NCI-H345 (cell line): ENCODE measurements around the gene RSRC1.
A peak's percentile ranks its signal among the peaks of the same experiment; 100 is the strongest.
"Not testable (repeated sequence)": the region's sequence is repeated elsewhere in the genome, so short reads cannot be mapped to it uniquely, and the experiment has no call there.

Experiments used
- DNase-seq: peaks from one replicate; lab custom pipeline; 2025; lab: John Stamatoyannopoulos, UW

RSRC1 gene

DNA sequence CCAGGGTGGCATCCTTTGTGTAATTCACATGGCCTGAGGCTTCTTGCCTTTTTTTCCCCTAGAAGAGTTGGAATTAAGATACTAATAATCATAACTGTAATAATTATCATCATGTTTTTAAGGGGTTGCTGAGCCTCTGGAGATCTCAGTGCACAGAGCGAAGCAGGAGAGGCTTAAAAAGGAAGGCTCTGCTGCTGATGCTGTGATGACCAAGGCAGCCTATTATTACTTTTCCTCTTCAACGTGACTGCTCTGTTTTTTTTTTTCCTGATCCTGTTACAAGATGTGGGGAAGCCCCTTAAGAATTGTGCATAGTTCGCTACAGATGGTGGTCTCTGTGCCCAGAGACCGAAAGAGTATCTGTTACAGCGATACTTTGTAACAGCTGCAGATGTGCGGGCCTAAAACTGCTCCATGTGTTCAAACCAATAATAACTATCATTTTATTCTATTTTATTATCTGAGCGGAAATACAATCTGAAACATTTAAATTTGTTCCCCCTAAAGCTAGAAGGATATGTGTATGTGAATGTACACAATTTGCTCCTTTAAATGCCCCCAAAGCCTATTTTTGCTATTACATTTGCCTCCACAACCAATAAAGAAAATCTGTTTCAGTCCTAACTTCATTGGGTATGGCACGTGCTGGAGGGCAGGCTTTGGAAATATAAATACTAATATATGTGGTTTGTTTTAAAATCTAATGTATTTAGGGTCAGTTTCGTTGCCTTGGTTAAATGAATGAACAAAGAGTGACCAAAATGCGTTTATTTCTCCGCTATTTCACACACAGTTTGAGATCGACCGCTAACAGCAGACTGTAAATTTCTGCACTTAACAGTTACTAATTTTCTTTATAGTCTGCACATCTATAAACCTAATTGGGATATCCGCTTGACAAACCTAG, 8.3 kb upstream of the RSRC1 start:
- no peak for DNase-seq

DNA sequence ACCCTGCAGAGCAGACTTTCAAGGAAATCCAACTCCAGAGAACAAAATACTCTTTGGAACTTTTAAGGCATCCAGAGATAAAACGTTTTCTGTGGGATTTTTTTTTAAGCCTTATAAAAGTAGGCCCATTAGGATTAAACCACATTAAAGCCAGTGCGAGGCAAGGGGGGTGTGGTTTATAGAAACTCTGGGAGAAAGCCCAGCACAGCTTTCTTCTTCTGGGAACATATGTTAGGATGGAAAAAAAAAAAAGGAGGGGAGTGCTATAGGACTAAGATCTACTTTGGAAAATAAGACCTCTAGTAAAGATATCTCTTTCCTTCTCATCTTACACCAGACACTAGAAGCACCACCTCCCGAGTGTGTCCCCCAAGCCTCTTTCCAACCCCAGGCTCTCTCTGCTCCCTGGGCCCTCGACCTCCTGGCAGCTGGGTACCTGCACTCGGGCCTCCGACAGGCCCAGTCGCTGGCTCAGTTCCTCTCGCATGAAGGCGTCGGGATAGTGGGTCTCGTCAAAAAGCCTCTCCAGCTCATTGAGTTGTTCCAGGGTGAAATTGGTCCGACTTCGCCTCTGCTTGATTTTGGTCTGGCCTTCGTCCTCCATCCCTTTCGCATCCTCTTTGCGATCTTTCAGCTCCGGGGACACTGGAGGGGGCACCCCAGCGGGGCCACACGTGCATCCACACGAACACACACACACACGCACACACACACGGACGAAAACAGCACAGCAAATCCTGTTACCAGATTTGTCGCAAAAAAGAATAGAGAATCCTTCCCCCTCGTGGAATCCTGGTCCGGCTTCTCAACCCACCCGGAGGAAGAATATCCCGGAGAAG, 7.4 kb upstream of the RSRC1 start:
- DNase-seq: no peak

DNA sequence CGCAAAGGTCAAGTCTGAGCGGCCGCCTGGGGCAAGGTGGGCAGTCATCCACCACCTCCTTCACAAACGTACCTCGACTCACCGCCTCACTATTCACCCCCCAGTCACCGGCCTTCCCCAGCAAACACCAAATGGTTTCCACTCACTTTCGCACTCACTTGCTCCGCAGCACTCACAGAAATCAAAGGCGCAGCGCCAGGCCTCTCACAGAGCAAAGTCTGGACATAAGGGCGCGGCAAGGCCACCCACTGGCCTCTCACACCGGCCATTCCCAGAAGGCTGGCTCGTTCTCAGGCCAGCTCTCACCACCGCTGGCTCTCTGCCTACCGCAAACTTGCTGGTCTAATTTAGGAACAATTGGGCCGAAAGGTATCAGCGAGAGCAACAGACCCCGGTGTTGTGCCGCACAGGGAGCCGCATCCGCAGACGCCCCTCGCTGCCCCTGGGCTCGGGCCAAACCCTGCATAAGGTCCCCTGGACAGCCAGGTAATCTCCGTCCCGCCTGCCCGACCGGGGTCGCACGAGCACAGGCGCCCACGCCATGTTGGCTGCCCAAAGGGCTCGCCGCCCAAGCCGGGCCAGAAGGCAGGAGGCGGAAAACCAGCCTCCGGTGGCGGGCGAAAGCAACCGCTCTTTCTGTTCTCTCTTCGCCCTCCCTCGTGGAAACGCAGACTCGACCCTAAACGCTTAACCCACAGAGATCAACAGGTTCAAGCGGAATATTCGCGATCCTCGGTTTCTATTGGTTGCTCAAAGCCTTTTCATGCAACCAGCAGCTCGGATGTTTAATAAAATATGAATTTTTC, 6.6 kb upstream of the RSRC1 start:
- DNase-seq: no peak

DNA sequence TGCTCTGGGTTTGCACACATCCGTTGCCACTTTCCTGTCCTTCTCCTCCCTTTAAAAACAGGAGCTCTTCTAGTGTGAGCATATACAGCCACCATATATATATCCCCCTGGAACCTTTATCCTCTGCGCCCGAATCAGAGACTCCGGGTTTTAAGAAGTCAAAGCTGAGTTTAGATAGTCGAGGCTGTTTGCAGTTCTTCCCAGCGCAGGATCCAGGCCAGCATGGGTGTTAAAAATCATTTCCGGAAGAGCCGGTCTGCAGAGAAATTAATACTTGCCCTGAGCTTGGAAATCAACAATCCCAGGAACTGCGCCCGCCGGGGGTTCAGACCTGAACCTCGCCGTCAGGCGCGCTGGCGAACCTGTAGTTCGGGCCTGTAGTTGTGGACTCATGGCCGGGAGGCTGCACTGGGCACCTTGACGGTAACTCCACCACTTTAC, 6.0 kb upstream of the RSRC1 start:
- DNase-seq: no peak

DNA sequence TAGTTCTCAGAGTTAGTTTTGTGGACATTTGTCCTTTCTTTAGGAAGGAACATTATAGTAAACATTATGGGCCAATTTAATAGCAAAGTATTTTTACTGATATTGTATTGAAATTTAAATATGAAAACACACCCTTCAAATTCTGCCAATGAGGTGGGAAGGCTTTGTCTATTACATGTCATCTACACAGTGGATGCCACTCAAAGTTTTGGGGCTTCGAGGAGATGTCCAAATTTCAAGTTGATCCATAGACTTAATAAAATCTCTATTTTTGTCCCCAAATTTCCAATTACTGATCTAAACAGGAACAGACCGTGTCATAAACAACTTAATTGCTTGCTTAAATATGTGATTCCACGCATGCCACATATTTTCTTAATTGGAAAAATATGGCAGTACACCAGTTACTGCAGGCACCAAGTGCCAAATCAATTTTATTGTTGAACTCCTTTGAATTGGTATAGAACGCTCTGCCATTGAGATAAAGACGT, 5.4 kb upstream of the RSRC1 start:
- DNase-seq: no peak

DNA sequence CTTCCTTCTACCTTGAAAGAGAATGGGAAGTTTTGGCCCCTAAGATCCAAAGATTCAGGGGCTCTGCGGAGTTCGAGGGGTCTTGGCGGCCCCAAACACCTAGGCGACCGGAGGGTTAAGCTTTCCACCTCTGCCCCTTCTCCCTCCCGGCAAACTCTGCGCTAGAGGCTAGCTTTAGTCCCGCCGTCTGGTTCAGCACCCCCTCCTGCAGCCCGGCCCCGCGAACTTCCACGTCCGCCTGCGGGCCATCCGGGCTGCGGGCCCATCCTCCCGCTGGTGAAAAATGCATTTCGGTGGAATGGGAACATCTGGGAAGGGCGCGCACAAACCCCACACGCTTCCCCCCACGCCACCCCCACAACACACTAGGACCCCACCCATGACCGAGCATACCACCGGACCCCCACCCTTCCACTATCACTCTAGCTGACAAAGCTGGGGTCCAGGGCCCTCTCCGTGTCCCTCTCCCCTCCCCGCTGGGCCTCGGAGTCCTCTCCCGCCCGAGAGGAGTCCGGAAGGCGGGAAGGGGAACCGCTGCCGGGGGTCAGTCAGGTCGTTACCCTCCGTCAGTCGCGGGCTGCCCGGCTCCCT, 4.7 kb upstream of the RSRC1 start:
- no peak for DNase-seq

DNA sequence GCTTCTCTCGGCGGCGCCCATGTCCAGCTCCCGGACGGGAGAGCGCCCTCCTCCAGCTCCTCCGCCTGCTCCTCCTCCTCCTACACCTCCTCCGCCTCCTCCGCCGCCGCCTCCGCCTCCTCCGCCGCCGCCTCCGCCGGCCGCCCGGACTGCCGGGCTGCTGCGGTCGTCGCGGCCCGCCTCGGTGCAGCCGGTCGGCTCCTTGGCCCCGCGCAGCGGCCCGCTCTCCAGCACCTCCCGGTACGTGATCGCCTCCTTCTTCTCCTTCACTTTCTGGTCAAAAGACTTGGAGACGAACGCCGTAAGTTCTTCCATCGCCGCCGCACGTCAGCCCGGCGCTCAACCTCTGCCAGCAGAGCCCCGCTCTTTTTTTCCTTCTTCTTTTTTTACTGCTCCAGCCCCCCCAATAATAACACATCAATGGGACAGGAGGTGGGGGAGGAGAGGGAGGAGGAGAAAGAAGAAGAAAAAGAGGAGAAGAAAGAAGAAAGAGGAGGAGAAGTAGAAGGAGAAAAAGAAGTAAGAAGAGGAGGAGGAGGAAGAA, 4.1 kb upstream of the RSRC1 start:
- peak; percentile 21 for DNase-seq

DNA sequence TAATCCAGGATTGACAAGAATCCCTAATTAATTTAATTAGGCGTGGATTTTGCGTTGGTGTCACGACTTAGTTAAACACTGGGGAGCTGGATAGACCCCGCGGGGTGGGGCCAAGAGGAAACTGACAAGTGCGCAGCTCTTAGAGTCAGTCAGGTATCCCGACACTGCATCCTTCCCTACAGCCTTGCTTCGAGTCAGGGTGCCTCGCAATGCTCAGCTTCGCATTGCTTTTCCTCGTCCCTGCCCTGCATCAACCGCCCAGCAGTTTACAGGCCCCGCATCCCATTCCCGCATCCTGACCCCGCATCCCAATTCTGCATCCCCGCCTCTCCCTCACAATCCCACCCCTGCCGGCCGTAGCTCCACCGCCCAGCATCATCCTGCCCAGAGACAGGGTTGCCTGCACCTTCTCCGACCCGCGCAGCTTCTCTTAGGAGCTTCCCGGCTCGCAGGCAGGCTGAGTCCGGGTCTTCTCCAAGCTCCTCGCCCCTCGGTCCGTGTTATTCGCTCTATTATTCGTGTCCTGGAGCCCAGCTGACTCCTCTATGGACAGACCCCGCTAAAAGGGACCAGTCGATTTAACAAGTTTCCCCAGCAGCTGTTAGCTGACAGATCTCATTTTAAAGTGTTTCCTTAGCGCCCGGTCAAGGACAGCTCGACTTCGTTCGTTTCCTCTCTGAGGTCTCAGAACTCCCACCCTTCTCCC, 3.0 kb upstream of the RSRC1 start:
- DNase-seq: peak; percentile 53

DNA sequence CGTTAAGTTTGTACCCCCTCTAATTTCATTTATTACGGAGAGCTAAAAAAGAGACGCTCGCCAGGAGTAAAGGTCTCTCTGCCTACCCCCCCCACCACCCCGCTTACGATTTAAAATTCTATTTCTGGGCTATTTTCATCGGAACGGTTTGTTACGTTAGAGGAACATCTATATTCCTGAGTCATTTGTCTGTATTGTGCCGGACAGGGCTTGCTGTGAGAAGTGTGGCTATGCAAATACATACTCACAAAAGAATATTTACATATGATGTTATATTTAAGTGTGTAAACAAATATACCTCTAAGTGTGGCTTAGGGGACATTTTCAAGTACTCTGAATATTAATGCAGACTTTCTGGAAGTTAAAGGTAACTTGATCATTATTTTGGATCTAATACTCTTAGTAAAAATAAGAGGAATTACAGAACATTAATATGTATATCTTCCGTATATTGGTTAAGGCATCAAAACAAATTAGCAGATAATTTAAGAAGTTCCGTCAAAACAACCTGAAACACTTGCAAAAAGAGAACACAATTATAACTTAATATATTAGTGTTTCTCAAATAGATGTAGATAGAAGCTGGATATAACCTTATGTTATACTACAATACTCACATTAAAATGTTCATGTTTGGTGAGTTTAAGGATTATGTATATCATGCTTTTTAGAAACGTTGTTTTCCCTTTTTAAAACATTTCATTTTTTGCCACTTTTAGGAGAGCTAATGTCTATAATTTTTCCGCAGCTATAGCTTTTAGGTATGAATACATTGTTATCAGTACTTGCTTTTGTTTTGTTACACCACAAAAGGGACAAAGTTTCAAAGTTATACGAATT, 2.1 kb upstream of the RSRC1 start:
- DNase-seq: no peak

DNA sequence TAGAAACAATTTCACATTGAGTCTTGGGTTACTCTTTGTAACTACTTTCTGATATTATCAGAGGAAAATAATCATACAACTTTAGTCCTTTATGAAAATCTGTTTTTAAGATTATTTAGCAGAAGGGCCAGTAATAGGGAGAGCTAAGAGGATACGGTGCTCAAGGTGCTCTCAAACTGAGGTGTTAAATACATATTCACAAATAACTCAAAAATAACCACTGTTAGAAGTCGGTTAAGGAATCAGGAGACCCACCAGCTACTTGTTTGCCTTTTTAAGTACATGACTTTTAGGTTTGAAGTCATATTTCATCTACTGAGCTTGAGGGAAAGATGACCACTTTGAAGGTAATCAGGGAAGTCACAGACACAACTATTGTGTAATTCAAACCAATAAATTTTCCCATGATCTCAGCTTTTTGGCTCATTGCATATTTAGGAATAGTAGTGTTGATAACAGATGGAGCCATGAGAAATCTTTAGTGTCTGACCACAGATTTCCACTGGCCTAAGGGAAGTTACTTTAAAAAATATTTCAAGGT, 1.4 kb upstream of the RSRC1 start:
- no peak for DNase-seq

DNA sequence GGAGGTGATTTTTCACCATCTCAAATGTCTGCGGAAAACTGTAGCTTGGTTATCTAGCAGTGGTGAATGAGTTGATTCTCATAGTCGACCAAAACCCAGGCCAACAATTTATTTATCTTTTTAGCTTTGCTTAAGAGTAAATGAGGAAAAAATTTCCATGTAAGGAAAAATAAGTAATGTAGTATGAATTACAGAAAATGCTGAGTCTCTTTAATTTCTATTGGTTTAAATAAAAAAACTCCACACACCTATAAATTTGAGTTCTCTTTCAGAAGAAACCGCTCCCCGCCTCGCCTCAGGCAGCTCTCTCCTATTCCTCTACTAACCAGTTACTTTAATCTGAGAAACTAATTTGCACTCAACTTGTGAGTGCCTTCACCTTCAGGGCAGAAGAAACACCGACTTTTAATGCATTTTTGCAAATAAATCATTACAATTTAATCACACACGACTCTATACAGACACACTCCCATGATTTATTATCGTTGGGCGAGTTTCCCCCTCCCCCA, 540 bp upstream of the RSRC1 start:
- DNase-seq: no peak

DNA sequence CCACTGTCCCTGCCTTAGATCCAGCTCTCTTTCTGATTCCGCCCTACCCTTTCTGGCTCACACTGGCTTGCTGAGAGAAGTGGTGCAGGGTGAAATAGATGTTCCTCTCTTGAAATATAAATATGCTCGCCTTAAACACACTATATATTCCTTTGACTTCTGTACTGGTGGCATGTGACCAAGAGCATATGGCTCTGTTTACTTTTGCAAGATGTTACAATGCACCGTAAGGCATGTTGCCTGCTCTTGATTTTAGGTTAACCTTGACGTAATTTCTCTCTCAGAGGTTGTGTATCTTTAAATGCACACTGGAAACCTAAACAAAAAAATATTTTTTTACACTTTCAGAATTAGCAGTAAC, 749 bp downstream of the RSRC1 start:
- no peak for DNase-seq

DNA sequence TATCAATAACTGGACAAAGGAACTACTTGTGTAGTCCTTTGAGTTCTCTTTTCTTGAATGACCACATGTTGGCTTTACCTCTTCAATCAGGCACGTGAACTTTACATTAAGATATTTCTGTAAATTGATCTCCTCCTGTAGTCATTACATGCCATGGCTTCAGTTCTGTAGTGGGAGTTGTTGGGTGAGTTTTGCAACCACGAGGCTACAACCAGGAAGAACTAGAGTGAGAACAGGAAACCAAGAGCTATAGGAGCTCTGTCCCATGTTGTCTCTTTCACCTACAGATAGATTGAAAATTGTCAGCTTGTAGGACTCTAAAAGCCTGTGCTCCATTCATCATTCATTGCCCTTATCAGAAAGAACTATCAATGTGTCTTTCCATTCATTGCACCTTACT, 2.0 kb downstream of the RSRC1 start:
- no peak for DNase-seq

DNA sequence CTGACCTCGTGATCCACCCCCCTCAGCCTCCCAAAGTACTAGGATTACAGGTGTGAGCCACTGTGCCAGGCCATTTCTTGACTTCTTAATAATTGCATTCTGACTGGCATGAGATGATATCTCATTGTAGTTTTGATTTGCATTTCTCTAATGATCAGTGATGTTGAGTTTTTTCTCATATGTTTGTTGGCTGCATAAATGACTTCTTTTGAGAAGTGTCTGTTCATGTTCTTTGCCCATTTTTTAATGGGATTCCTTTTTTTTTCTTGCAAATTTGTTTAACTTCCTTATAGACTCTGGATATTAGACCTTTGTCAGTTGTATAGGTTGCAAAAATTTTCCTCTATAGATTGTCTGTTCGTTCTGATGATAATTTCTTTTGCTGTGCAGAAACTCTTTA, 3.7 kb downstream of the RSRC1 start:
- not testable (repeated sequence) for DNase-seq

DNA sequence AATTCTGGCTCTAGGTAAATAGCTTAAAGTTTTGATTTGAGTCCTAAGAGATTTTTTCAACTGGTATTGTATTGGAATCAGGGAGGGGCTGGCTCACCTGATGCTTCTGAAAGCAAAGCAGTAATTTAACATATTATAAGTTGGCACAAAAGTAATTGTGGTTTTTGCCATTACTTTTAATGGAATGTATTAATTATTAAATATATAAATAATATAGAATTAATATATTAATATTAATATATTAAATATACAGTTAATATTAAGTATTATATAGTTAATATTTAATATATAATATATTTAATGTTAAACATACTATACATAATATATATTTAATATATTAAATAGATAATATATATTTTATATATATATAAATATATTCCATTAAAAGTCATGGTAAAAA, 10.4 kb downstream of the RSRC1 start:
- DNase-seq: no peak

DNA sequence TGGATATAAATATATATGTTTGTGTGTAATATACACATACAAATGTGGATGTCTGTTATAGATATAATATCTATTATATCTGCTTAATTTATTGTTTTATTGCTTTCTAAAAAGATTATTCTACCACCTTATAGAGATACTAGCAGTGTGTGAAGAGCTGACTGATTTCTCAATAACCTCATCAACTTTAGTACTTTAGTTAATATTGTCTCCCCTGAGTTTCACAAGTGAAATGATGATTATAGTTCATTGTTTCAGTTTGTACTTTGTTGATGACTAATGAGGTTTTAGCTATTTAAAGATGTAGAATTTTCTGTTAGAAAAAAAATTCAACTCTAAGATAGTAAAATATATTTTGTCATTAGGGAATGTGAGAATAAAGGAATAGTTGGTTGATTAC, 11.4 kb downstream of the RSRC1 start:
- DNase-seq: no peak

DNA sequence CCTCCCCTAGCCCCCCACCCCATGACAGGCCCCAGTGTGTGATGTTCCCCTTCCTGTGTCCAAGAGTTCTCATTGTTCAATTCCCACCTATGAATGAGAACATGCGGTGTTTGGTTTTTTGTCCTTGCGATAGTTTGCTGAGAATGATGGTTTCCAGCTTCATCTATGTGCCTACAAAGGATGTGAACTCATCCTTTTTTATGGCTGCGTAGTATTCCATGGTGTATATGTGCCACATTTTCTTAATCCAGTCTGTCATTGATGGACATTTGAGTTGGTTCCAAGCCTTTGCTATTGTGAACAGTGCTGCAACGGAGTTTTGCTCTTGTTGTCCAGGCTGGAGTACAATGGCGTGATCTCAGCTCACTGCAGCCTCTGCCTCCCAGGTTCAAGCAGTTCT, 12.8 kb downstream of the RSRC1 start:
- DNase-seq: not testable (repeated sequence)

DNA sequence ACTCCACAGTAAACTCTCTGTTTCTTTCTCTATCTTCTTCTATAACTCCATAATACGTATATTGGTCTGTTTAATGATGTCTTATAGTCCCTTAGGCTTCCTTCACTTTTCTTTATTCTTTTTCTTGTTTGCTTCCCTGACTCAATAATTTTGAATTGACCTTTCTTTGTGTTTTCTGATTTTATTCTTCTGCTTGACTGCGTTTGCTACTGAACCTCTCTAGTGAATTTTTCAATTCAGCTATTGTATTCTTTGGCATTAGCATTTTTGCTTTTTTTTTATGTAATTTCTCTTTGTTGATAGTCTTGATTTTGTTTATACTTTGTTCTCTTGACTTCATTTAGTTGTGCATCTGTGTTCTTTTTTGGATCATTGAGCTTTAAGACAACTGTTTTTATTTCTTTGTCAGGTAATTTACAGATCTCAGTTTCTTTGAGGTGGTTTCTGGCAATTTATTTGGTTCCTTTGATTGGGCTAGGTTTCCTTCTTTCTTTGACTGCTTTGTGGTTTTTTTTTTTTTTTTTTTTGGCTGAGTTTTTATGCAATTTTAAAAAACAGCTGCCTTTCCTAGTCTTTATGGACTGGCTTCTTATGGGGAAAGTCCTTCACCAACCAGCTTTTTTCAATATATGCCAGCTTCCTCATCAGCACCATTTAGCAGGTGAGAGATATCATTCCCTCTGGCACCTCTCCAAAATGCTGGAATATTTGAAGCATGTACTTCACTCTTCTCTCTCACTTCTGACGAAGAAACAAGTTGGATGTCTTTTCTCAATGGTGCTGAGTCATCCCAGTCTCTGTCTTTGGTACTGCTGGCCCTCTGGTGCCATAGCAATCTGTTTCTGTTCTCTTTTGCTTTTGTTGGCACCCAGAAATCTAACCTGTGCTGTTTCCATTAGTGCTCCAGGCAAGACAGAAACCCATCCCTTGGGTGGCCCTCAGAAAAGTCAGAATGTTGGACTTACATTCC, 17.6 kb downstream of the RSRC1 start:
- no peak for DNase-seq
